ENCODE results near the gene CIAO1.
"Not testable (repeated sequence)": the region's sequence is repeated elsewhere in the genome, so short reads cannot be mapped to it uniquely, and the experiment has no call there.

The CIAO1 gene

GRCh38 chr2:96252526-96252925, 13.5 kb upstream of the CIAO1 start:
- Histone ChIP-seq H3K4me1 (ENCODE audit: control insufficient read depth, insufficient read depth, low read length) (no peaks in the 10 kb centered on the region), H3K4me3 (ENCODE audit: low read depth, low read length) (no peak overlapping the region), H3K9me3 (ENCODE audit: control insufficient read depth, insufficient read depth, low read length) (no peaks in the 10 kb centered on the region), H3K36me3 (ENCODE audit: control insufficient read depth, insufficient read depth, low read length) (peaks cover 26% of the 10 kb centered on the region), H3K27me3 (ENCODE audit: control insufficient read depth, insufficient read depth, low read length) (no peaks in the 10 kb centered on the region), H3K9ac (ENCODE audit: low read depth, low read length) (no peak overlapping the region)

- no peaks in the 10 kb centered on the region for H3K9me3 ChIP-seq (ENCODE audit: control insufficient read depth, insufficient read depth, low read length)
- H3K36me3 ChIP-seq (ENCODE audit: control insufficient read depth, insufficient read depth, low read length), result peaks cover 26% of the 10 kb centered on the region
- H3K9ac ChIP-seq (ENCODE audit: low read depth, low read length), result no peak overlapping the region
- H3K27me3 ChIP-seq (ENCODE audit: control insufficient read depth, insufficient read depth, low read length), result no peaks in the 10 kb centered on the region
- H3K4me3 ChIP-seq (ENCODE audit: low read depth, low read length), result no peak overlapping the region
- no peaks in the 10 kb centered on the region for H3K4me1 ChIP-seq (ENCODE audit: control insufficient read depth, insufficient read depth, low read length)
These were observed 13.0 kb upstream of the CIAO1 start for GRCh38 chr2:96253006-96253405.

GRCh38 chr2:96254571-96254970, 11.5 kb upstream of the CIAO1 start:
- Histone ChIP-seq H3K27me3 (ENCODE audit: control insufficient read depth, insufficient read depth, low read length) (no peaks in the 10 kb centered on the region), H3K4me3 (ENCODE audit: low read depth, low read length) (no peak overlapping the region), H3K4me1 (ENCODE audit: control insufficient read depth, insufficient read depth, low read length) (no peaks in the 10 kb centered on the region), H3K36me3 (ENCODE audit: control insufficient read depth, insufficient read depth, low read length) (peaks cover 30% of the 10 kb centered on the region), H3K9ac (ENCODE audit: low read depth, low read length) (no peak overlapping the region), H3K9me3 (ENCODE audit: control insufficient read depth, insufficient read depth, low read length) (no peaks in the 10 kb centered on the region)

GRCh38 chr2:96256611-96257113, 9.4 kb upstream of the CIAO1 start:
- H3K36me3 ChIP-seq (ENCODE audit: control insufficient read depth, insufficient read depth, low read length), result peaks cover 33% of the 10 kb centered on the region
- H3K27me3 ChIP-seq (ENCODE audit: control insufficient read depth, insufficient read depth, low read length), result no peaks in the 10 kb centered on the region
- H3K4me1 ChIP-seq (ENCODE audit: control insufficient read depth, insufficient read depth, low read length), result peaks cover 3% of the 10 kb centered on the region
- H3K9ac ChIP-seq (ENCODE audit: low read depth, low read length), result no peak overlapping the region
- no peak overlapping the region for H3K4me3 ChIP-seq (ENCODE audit: low read depth, low read length)
- H3K9me3 ChIP-seq (ENCODE audit: control insufficient read depth, insufficient read depth, low read length), result no peaks in the 10 kb centered on the region

- not testable (repeated sequence) for H3K27me3 ChIP-seq (ENCODE audit: control insufficient read depth, insufficient read depth, low read length); H3K9me3 ChIP-seq (ENCODE audit: control insufficient read depth, insufficient read depth, low read length); H3K4me3 ChIP-seq (ENCODE audit: low read depth, low read length); H3K4me1 ChIP-seq (ENCODE audit: control insufficient read depth, insufficient read depth, low read length); H3K9ac ChIP-seq (ENCODE audit: low read depth, low read length)
- H3K36me3 ChIP-seq (ENCODE audit: control insufficient read depth, insufficient read depth, low read length), result peaks cover 27% of the 10 kb centered on the region
These were observed 8.3 kb upstream of the CIAO1 start for GRCh38 chr2:96257744-96258143.

DNA sequence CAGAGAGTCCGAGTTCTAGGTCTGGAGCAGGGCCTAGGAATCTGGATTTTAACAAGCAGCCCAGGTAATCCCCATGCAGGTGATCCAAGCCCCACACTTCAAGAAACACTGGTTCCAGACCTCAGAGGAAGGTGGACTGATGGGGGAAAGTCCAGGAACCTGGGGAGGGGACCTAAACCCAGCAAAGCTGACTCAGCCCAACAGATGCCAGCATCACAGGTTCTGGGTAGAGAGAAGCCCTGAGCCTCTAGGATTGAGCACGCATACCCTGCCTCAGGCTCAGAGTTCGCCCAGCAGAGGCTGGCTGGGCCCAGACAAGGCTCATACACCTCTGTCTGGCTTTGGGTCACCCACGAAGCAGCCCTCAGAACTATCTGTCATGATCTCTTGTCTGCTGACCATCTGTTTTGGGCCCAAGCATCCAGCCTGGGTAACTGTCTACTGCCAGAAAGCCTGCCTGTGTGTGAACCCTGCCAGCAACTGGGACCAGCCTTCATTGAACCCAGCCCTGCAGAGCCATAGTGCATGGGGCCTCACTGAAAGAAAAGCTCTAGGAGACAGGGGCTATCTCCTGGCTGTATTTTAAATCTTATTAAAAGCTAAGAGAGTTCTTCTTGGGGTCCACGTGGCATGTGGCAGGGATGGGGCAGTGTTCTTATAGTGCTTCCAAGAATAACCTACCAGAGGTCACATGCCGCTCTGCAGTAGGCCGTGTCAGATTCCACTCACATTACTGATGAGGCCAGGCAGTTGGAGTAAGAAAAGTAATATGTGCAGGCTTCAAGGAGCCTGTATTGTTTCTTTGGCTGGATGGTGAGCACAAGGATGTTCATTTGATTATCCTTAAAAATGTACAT, 7.6 kb upstream of the CIAO1 start:
- Histone ChIP-seq H3K4me3 (ENCODE audit: low read depth, low read length) (no peak overlapping the region), H3K4me1 (ENCODE audit: control insufficient read depth, insufficient read depth, low read length) (peaks cover 3% of the 10 kb centered on the region), H3K9ac (ENCODE audit: low read depth, low read length) (no peak overlapping the region), H3K36me3 (ENCODE audit: control insufficient read depth, insufficient read depth, low read length) (peaks cover 22% of the 10 kb centered on the region), H3K9me3 (ENCODE audit: control insufficient read depth, insufficient read depth, low read length) (no peaks in the 10 kb centered on the region), H3K27me3 (ENCODE audit: control insufficient read depth, insufficient read depth, low read length) (no peaks in the 10 kb centered on the region)

GRCh38 chr2:96259497-96259921, 6.5 kb upstream of the CIAO1 start:
- no peaks in the 10 kb centered on the region for H3K9me3 ChIP-seq (ENCODE audit: control insufficient read depth, insufficient read depth, low read length)
- H3K27me3 ChIP-seq (ENCODE audit: control insufficient read depth, insufficient read depth, low read length), result no peaks in the 10 kb centered on the region
- H3K36me3 ChIP-seq (ENCODE audit: control insufficient read depth, insufficient read depth, low read length), result peaks cover 12% of the 10 kb centered on the region
- H3K4me1 ChIP-seq (ENCODE audit: control insufficient read depth, insufficient read depth, low read length), result peaks cover 4% of the 10 kb centered on the region
- no peak overlapping the region for H3K9ac ChIP-seq (ENCODE audit: low read depth, low read length)
- no peak overlapping the region for H3K4me3 ChIP-seq (ENCODE audit: low read depth, low read length)

DNA sequence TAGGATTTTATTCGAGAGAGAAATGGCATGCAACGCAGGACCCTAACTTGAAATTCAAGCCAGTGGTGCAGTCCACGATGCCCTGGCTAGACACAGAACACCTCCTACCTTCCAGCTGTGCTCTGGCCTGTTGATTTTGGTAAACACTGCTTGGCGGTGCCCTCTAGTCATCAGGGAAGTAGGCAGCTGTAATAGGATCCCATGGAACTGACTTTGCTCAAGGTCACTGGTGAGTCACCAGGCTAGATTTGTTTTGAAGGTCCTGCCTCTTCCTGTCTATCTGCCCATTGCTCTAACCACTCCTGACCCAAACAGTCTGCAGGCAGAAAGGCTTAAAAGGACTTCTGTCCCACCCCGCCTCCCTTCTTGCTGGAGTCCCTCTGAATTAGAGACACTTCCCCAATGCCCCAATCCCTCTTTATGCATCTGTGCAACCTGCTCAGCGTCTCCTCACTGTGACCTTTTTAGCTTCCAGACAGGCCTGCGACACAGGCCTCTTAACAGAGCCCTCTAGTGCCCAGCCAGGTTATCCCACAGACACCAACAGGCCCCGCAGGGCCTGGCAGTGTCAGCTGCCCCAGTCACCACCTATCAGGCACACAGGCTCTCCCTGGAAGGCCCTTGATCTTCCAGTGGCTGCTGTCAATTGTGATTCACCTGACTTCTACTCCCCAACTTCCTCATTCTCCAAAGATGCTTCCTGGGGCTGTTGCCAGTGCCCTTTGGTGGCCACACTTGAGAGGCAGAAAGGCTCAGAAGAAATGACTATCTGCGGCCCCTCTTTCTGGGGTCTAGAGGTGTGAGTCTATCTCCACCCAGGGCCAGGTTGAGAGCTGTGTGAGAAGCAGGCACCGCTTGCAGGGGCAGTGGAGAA, 5.4 kb upstream of the CIAO1 start:
- Histone ChIP-seq H3K9me3 (ENCODE audit: control insufficient read depth, insufficient read depth, low read length) (no peaks in the 10 kb centered on the region), H3K4me1 (ENCODE audit: control insufficient read depth, insufficient read depth, low read length) (peaks cover 6% of the 10 kb centered on the region), H3K36me3 (ENCODE audit: control insufficient read depth, insufficient read depth, low read length) (peaks cover 7% of the 10 kb centered on the region), H3K9ac (ENCODE audit: low read depth, low read length) (no peak overlapping the region), H3K4me3 (ENCODE audit: low read depth, low read length) (no peak overlapping the region), H3K27me3 (ENCODE audit: control insufficient read depth, insufficient read depth, low read length) (no peaks in the 10 kb centered on the region)

GRCh38 chr2:96261328-96262003, 4.6 kb upstream of the CIAO1 start:
- Histone ChIP-seq H3K27me3 (ENCODE audit: control insufficient read depth, insufficient read depth, low read length) (no peaks in the 10 kb centered on the region), H3K9ac (ENCODE audit: low read depth, low read length) (no peak overlapping the region), H3K36me3 (ENCODE audit: control insufficient read depth, insufficient read depth, low read length) (peaks cover 7% of the 10 kb centered on the region), H3K9me3 (ENCODE audit: control insufficient read depth, insufficient read depth, low read length) (no peaks in the 10 kb centered on the region), H3K4me3 (ENCODE audit: low read depth, low read length) (no peak overlapping the region), H3K4me1 (ENCODE audit: control insufficient read depth, insufficient read depth, low read length) (peaks cover 6% of the 10 kb centered on the region)

GRCh38 chr2:96262306-96262705, 3.7 kb upstream of the CIAO1 start:
- no peak overlapping the region for H3K9ac ChIP-seq (ENCODE audit: low read depth, low read length)
- peaks cover 10% of the 10 kb centered on the region for H3K36me3 ChIP-seq (ENCODE audit: control insufficient read depth, insufficient read depth, low read length)
- H3K4me1 ChIP-seq (ENCODE audit: control insufficient read depth, insufficient read depth, low read length), result peaks cover 6% of the 10 kb centered on the region
- H3K27me3 ChIP-seq (ENCODE audit: control insufficient read depth, insufficient read depth, low read length), result no peaks in the 10 kb centered on the region
- no peak overlapping the region for H3K4me3 ChIP-seq (ENCODE audit: low read depth, low read length)
- no peaks in the 10 kb centered on the region for H3K9me3 ChIP-seq (ENCODE audit: control insufficient read depth, insufficient read depth, low read length)

- H3K4me1 ChIP-seq (ENCODE audit: control insufficient read depth, insufficient read depth, low read length), result peaks cover 6% of the 10 kb centered on the region
- H3K4me3 ChIP-seq (ENCODE audit: low read depth, low read length), result no peak overlapping the region
- H3K36me3 ChIP-seq (ENCODE audit: control insufficient read depth, insufficient read depth, low read length), result peaks cover 21% of the 10 kb centered on the region
These were observed 1.9 kb upstream of the CIAO1 start for GRCh38 chr2:96264086-96264485.

More at GRCh38 chr2:96264086-96264485, 1.9 kb upstream of the CIAO1 start:
- H3K9me3 ChIP-seq (ENCODE audit: control insufficient read depth, insufficient read depth, low read length), result no peaks in the 10 kb centered on the region
- H3K27me3 ChIP-seq (ENCODE audit: control insufficient read depth, insufficient read depth, low read length), result no peaks in the 10 kb centered on the region
- no peak overlapping the region for H3K9ac ChIP-seq (ENCODE audit: low read depth, low read length)
